SU-DHL-6 (cell line): ENCODE data around the gene PRRX2.

Experiments used
- H2AFZ ChIP-seq: fragments of 200-600 bp; sonication (generic); 2 replicates; pipeline ENCODE4 v1.6.1; 2014; ENCODE audit warnings: low read depth, mild to moderate bottlenecking, moderate library complexity, mixed read lengths, antibody characterized with exemption, low read length; ENCODE audit not compliant: severe bottlenecking
- H3F3A ChIP-seq: fragments of 200-600 bp; shearing (Covaris generic); 2 replicates; pipeline ENCODE4 v1.6.0; 2016; ENCODE audit warnings: antibody characterized with exemption, mild to moderate bottlenecking; ENCODE audit not compliant: insufficient read depth
- H3K27ac ChIP-seq: fragments of 200-600 bp; sonication (generic); 2 replicates; pipeline ENCODE4 v1.5.1; 2016; ENCODE audit warnings: low read depth, mild to moderate bottlenecking, low read length, moderate library complexity, mixed read lengths
- H3K27me3 ChIP-seq: fragments of 200-600 bp; sonication (generic), shearing (Covaris generic); 2 replicates; pipeline ENCODE4 v1.6.0; 2014; ENCODE audit warnings: mild to moderate bottlenecking, low read length
- H3K36me3 ChIP-seq: fragments of 200-600 bp; sonication (generic); 2 replicates; pipeline ENCODE4 v1.6.1; 2014; ENCODE audit warnings: mild to moderate bottlenecking, low read length, mixed read lengths
- H3K4me2 ChIP-seq: fragments of 300-600, 200-600 bp; shearing (Covaris generic), sonication (generic); 2 replicates; pipeline ENCODE4 v1.6.0; 2014; ENCODE audit warnings: low read length, low read depth, mild to moderate bottlenecking; ENCODE audit not compliant: poor library complexity, severe bottlenecking
- H3K4me3 ChIP-seq: fragments of 200-600 bp; sonication (generic); 2 replicates; pipeline ENCODE4 v1.5.1; 2014; ENCODE audit warnings: antibody characterized with exemption, low read length, mild to moderate bottlenecking, mixed read lengths; ENCODE audit not compliant: insufficient read depth, poor library complexity, severe bottlenecking
- H3K79me2 ChIP-seq: fragments of 200-600 bp; sonication (generic); 2 replicates; pipeline ENCODE4 v1.6.1; 2014; ENCODE audit warnings: mild to moderate bottlenecking, low read length, moderate library complexity; ENCODE audit not compliant: insufficient read depth
- H3K9ac ChIP-seq: fragments of 200-600 bp; sonication (generic); 2 replicates; pipeline ENCODE4 v1.7.0; 2014; ENCODE audit warnings: mild to moderate bottlenecking, low read length
- H3K9me2 ChIP-seq: fragments of 200-600 bp; sonication (generic); replicated peaks from 2 replicates; pipeline ENCODE4 v1.6.1; 2014; ENCODE audit warnings: low read length; ENCODE audit not compliant: insufficient read depth
- H3K9me3 ChIP-seq: fragments of 200-600 bp; sonication (generic); 2 replicates; pipeline ENCODE4 v1.6.1; 2014; ENCODE audit warnings: low read length, mixed read lengths; ENCODE audit not compliant: insufficient read depth
- H4K20me1 ChIP-seq: fragments of 200-600 bp; sonication (generic); 2 replicates; pipeline ENCODE4 v1.6.1; 2014; ENCODE audit warnings: low read depth, mild to moderate bottlenecking, antibody characterized with exemption, low read length, moderate library complexity, mixed read lengths
- EZH2phosphoT487 ChIP-seq: fragments of 200-600 bp; sonication (generic), shearing (Covaris generic); conservative IDR thresholded peaks from 2 replicates; pipeline ENCODE4 v1.6.1; 2018; ENCODE audit warnings: mild to moderate bottlenecking, antibody characterized with exemption, low read length, moderate library complexity, mixed read lengths
- TF ChIP-seq, protein P1 (sequence below): fragments of 200-600 bp; sonication (generic); IDR thresholded peaks from one replicate; pipeline ENCODE4 v1.5.1; 2017; ENCODE audit warnings: antibody characterized with exemption, mild to moderate bottlenecking, low read length, moderate library complexity; ENCODE audit not compliant: insufficient read depth, poor library complexity, severe bottlenecking

The PRRX2 gene

DNA sequence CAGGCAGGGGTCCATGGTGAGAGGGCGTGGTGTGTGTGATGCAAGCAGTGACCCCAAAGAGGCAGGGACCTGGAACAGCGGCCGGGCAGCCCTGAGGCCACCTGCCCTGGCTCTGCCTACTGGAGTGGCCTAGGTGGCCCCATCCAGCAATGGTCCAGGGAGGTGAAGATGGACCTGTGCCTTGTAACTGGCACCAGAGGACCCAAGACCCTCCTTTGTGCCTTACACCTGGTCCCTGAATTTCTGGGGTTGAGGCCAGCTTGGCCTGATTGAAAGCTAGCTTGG lies 44.7 kb downstream of the PRRX2 start:
- no peaks in the 10 kb centered on the region for H3K79me2 ChIP-seq
- no peak overlapping the region for H3K27ac ChIP-seq
- no peak overlapping the region for H3K4me2 ChIP-seq
- H3F3A ChIP-seq: no peaks in the 10 kb centered on the region
- H4K20me1 ChIP-seq: no peaks in the 10 kb centered on the region
- no peak overlapping the region for H3K4me3 ChIP-seq
- H3K9me2 ChIP-seq: no peaks in the 10 kb centered on the region
- no peak overlapping the region for H2AFZ ChIP-seq
- H3K9me3 ChIP-seq: no peaks in the 10 kb centered on the region
- no peaks in the 10 kb centered on the region for H3K27me3 ChIP-seq
- TF ChIP-seq, protein P1, sequence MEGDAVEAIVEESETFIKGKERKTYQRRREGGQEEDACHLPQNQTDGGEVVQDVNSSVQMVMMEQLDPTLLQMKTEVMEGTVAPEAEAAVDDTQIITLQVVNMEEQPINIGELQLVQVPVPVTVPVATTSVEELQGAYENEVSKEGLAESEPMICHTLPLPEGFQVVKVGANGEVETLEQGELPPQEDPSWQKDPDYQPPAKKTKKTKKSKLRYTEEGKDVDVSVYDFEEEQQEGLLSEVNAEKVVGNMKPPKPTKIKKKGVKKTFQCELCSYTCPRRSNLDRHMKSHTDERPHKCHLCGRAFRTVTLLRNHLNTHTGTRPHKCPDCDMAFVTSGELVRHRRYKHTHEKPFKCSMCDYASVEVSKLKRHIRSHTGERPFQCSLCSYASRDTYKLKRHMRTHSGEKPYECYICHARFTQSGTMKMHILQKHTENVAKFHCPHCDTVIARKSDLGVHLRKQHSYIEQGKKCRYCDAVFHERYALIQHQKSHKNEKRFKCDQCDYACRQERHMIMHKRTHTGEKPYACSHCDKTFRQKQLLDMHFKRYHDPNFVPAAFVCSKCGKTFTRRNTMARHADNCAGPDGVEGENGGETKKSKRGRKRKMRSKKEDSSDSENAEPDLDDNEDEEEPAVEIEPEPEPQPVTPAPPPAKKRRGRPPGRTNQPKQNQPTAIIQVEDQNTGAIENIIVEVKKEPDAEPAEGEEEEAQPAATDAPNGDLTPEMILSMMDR: no peak
- H3K9ac ChIP-seq: no peak overlapping the region
- no peaks in the 10 kb centered on the region for H3K36me3 ChIP-seq

DNA sequence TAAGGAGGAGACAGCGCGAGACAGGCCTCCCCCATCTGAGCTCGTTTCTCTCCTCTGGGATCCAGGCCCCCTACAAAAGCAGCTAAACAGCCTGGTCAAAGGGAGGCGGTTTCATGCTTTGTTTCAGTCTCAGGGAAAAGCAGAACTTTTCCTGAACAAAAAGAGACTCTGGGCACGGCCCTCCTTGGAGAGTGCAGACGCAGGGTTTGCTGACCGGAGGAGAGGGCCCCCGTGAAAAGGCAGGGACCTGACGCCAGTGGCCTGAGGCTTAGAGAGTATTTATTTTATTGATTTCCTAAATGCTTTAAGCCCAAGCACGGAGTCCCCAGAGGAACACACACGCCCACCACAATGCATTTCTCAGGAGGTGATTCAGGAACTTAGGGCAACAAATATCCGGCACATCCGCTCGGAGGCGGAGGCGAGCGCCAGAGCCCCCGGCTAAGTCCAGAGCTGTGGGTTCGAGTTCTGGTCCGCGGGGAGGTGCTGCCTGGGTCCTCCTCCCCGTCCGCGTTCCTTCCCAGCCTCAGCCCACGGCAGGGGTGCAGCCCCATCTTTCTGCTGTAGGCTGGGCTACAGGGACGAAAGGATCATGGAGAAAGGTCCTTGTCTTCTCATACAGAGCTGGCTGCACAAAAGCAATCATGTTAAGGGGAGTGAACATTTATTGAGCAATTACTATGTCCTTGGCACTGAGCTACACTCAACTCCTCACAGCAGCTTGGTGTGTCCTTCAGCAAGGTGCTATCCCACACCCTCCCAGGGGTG lies 47.4 kb downstream of the PRRX2 start:
- Histone ChIP-seq H3K4me2 (no peak overlapping the region), H3K4me3 (no peak overlapping the region), H3F3A (no peaks in the 10 kb centered on the region), H3K79me2 (no peaks in the 10 kb centered on the region), H3K9ac (no peak overlapping the region), H3K36me3 (no peaks in the 10 kb centered on the region), H2AFZ (no peak overlapping the region), H3K9me3 (no peaks in the 10 kb centered on the region), H4K20me1 (no peaks in the 10 kb centered on the region), H3K27me3 (no peaks in the 10 kb centered on the region), H3K9me2 (no peaks in the 10 kb centered on the region), H3K27ac (no peak overlapping the region)
- TF ChIP-seq, protein P1: no peak
- TF ChIP-seq EZH2phosphoT487: no peak

DNA sequence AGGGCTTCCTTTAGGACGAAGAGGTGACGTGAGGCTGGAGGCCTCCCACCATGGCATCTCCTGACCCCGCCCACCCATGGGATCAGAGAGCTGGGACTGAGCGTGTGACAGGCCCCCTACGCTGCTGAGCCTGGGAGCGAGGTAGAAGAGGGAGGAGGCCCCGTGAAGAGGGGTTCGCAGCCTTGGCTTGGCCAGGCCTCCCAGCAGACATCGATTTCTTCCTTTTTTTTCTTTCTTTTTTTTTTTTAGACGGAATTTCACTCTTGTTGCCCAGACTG lies 47.9 kb downstream of the PRRX2 start:
- Histone ChIP-seq H2AFZ (no peak overlapping the region), H3K9ac (no peak overlapping the region), H3K36me3 (no peaks in the 10 kb centered on the region), H3K9me3 (no peaks in the 10 kb centered on the region), H3K9me2 (no peaks in the 10 kb centered on the region), H3K4me3 (no peak overlapping the region), H3K4me2 (no peak overlapping the region), H3K27me3 (no peaks in the 10 kb centered on the region), H3F3A (no peaks in the 10 kb centered on the region), H3K79me2 (no peaks in the 10 kb centered on the region), H3K27ac (no peak overlapping the region), H4K20me1 (no peaks in the 10 kb centered on the region)
- TF ChIP-seq, protein P1: no peak
- no peak for TF ChIP-seq EZH2phosphoT487
